ENCODE data around the gene RBM7.

RBM7 gene

GRCh38 chr11:114416441-114416961 is 16.0 kb downstream of the RBM7 start:
- Mint-ChIP-seq H3K4me1 (no peaks in the 10 kb centered on the region), H3K27me3 (ENCODE audit: low read depth) (peaks cover 3% of the 10 kb centered on the region), H3K36me3 (ENCODE audit: low read depth) (peaks cover 25% of the 10 kb centered on the region), H3K9me3 (no peaks in the 10 kb centered on the region), H3K27ac (no peak overlapping the region), H3K4me3 (no peak overlapping the region)
- TF ChIP-seq CTCF (IDR thresholded peaks at IDR 0.05; ENCODE audit: unreplicated experiment in 3 of 3) = no peak

GRCh38 chr11:114426280-114426679 is 25.8 kb downstream of the RBM7 start:
- Mint-ChIP-seq H3K27me3 (ENCODE audit: low read depth) (no peaks in the 10 kb centered on the region), H3K36me3 (ENCODE audit: low read depth) (peaks cover 22% of the 10 kb centered on the region), H3K4me1 (no peaks in the 10 kb centered on the region), H3K27ac (no peak overlapping the region), H3K9me3 (peaks cover 11% of the 10 kb centered on the region), H3K4me3 (no peak overlapping the region)
- no peak for TF ChIP-seq CTCF (IDR thresholded peaks at IDR 0.05; ENCODE audit: unreplicated experiment in 3 of 3)

- Mint-ChIP-seq H3K27me3 (ENCODE audit: low read depth) (no peaks in the 10 kb centered on the region), H3K4me3 (no peak overlapping the region), H3K36me3 (ENCODE audit: low read depth) (peaks cover 6% of the 10 kb centered on the region), H3K4me1 (no peaks in the 10 kb centered on the region), H3K27ac (no peak overlapping the region), H3K9me3 (no peaks in the 10 kb centered on the region)
- TF ChIP-seq CTCF (IDR thresholded peaks at IDR 0.05; ENCODE audit: unreplicated experiment in 3 of 3) = no peak
Observed at GRCh38 chr11:114430290-114430689, 29.8 kb downstream of the RBM7 start.

- no peaks in the 10 kb centered on the region for H3K9me3 Mint-ChIP-seq
- no peak for TF ChIP-seq CTCF (IDR thresholded peaks at IDR 0.05; ENCODE audit: unreplicated experiment in 3 of 3)
- H3K27me3 Mint-ChIP-seq (ENCODE audit: low read depth) = no peaks in the 10 kb centered on the region
- no peaks in the 10 kb centered on the region for H3K36me3 Mint-ChIP-seq (ENCODE audit: low read depth)
- H3K4me3 Mint-ChIP-seq = no peak overlapping the region
- H3K27ac Mint-ChIP-seq = no peak overlapping the region
- H3K4me1 Mint-ChIP-seq = no peaks in the 10 kb centered on the region
Observed at GRCh38 chr11:114432893-114433292, 32.4 kb downstream of the RBM7 start.

- Mint-ChIP-seq H3K36me3 (ENCODE audit: low read depth) (no peaks in the 10 kb centered on the region), H3K27me3 (ENCODE audit: low read depth) (no peaks in the 10 kb centered on the region), H3K27ac (no peak overlapping the region), H3K4me3 (no peak overlapping the region), H3K4me1 (no peaks in the 10 kb centered on the region), H3K9me3 (no peaks in the 10 kb centered on the region)
- no peak for TF ChIP-seq CTCF (IDR thresholded peaks at IDR 0.05; ENCODE audit: unreplicated experiment in 3 of 3)
Observed at GRCh38 chr11:114433376-114433775, 32.9 kb downstream of the RBM7 start.

- H3K36me3 Mint-ChIP-seq (ENCODE audit: low read depth) = no peaks in the 10 kb centered on the region
- TF ChIP-seq CTCF (IDR thresholded peaks at IDR 0.05; ENCODE audit: unreplicated experiment in 3 of 3) = no peak
- H3K4me3 Mint-ChIP-seq = peak overlapping the region; percentile 96 to 100 (median 97)
- no peaks in the 10 kb centered on the region for H3K27me3 Mint-ChIP-seq (ENCODE audit: low read depth)
- H3K27ac Mint-ChIP-seq = no peak overlapping the region
- no peaks in the 10 kb centered on the region for H3K9me3 Mint-ChIP-seq
- peaks cover 28% of the 10 kb centered on the region for H3K4me1 Mint-ChIP-seq
Observed at GRCh38 chr11:114438303-114438702, 37.8 kb downstream of the RBM7 start.
